OCI-LY7 (cell line): ENCODE measurements around the gene ACKR1.

Experiments used
- CTCF ChIP-seq: fragments of 200-600 bp; sonication (generic); conservative IDR thresholded peaks from 2 replicates; pipeline ENCODE4 v1.5.1; 2014; ENCODE audit warnings: mild to moderate bottlenecking, antibody characterized with exemption, low read length, moderate library complexity, mixed read lengths
- EZH2phosphoT487 ChIP-seq: fragments of 200-600 bp; sonication (generic); IDR thresholded peaks from 2 replicates; pipeline ENCODE4 v1.6.1; 2018; ENCODE audit warnings: low read depth, borderline replicate concordance, mild to moderate bottlenecking, mixed run types, antibody characterized with exemption, low read length, moderate library complexity, mixed read lengths

DNA sequence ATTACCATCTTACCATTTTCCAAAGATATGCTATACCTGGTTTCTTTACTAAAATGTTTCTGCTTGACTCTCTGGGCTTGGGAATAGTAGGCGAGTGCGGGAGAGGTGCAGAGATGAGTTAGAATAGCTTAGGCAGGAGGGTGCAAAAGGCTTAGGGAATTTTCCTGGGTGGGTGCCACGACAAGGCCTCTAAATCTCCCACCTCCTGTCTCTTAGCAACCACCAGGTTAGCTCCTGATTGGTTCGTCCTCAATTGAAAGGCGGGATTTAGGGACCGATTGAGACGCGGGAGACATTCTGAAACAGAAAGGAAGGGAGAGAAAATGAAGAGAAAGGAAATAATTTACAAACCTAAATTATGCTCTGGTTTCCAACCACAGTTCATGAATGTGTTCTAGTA is 3.1 kb downstream of the ACKR1 start:
- no peak for TF ChIP-seq CTCF
- no peak for TF ChIP-seq EZH2phosphoT487
